ENCODE measurements around the gene CDC42SE2. TPM values are rescaled to one million over a fixed set of nuclear protein-coding genes. Genes with fewer than 3 reads are reported as not detected.

The CDC42SE2 gene
- total RNA-seq, 1 donor from 2014 or later: 29.3 TPM

DNA sequence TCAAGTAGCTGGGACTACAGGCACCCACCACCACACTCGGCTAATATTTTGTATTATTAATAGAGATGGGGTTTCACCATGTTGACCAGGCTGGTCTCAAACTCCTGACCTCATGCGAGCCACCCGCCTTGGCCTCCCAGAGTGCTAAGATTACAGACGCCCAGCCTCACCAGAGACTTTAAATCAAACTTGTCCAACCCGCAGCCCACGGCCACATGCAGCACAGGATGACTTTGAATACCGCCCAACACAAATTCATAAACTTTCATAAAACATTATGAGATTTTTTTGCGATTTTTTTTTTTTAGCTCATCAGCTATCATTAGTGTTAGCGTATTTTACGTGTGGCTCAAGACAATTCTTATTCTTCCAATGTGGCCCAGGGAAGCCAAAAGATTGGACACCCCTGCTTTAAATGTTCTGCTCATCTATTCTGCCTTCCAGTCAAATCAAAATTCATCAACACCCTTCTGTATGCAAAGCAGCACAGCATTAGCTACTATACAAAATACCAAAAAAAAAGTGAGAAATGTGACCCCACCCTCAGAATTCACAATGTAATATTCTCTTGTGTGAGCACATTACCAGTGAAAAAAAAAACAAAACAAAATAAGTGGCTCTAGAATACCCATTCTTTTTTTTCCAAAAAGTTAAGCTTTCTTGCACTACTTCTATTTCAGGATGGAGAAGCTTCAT lies 42.7 kb upstream of the CDC42SE2 start:
- Mint-ChIP-seq H3K4me3 (ENCODE audit: low read depth) (no peak overlapping the region), H3K9me3 (ENCODE audit: low read depth) (no peaks in the 10 kb centered on the region), H3K4me1 (ENCODE audit: low read depth) (no peaks in the 10 kb centered on the region), H3K27me3 (no peaks in the 10 kb centered on the region), H3K36me3 (ENCODE audit: insufficient read depth) (no peaks in the 10 kb centered on the region), H3K27ac (no peak overlapping the region)
- no peak for DNase-seq (ENCODE audit: low spot score, unreplicated experiment)
- TF ChIP-seq, protein P1, sequence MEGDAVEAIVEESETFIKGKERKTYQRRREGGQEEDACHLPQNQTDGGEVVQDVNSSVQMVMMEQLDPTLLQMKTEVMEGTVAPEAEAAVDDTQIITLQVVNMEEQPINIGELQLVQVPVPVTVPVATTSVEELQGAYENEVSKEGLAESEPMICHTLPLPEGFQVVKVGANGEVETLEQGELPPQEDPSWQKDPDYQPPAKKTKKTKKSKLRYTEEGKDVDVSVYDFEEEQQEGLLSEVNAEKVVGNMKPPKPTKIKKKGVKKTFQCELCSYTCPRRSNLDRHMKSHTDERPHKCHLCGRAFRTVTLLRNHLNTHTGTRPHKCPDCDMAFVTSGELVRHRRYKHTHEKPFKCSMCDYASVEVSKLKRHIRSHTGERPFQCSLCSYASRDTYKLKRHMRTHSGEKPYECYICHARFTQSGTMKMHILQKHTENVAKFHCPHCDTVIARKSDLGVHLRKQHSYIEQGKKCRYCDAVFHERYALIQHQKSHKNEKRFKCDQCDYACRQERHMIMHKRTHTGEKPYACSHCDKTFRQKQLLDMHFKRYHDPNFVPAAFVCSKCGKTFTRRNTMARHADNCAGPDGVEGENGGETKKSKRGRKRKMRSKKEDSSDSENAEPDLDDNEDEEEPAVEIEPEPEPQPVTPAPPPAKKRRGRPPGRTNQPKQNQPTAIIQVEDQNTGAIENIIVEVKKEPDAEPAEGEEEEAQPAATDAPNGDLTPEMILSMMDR (IDR thresholded peaks at IDR 0.05; ENCODE audit: unreplicated experiment): no peak

DNA sequence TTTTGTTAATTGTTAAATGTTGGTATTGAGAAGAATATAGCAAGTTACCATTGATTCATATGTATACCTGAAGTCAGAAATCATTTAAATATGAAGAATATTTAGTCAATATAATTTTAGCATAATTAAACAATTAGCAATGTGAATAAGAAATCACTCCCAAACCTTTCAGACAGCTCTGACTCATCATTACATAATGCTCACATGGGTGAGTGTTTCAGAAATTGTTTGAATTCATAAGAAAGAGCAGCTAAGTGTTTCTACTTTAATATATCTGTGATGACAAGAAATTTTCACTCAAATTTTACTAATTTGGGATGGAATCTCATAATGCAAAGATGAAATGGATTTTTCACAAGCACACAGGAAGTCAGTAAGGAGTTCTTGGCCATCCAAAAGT lies 42.0 kb upstream of the CDC42SE2 start:
- H3K36me3 Mint-ChIP-seq (ENCODE audit: insufficient read depth): no peaks in the 10 kb centered on the region
- DNase-seq (ENCODE audit: low spot score, unreplicated experiment): no peak
- H3K27me3 Mint-ChIP-seq: no peaks in the 10 kb centered on the region
- no peak overlapping the region for H3K4me3 Mint-ChIP-seq (ENCODE audit: low read depth)
- H3K4me1 Mint-ChIP-seq (ENCODE audit: low read depth): no peaks in the 10 kb centered on the region
- H3K27ac Mint-ChIP-seq: no peak overlapping the region
- no peaks in the 10 kb centered on the region for H3K9me3 Mint-ChIP-seq (ENCODE audit: low read depth)
- TF ChIP-seq, protein P1 (IDR thresholded peaks at IDR 0.05; ENCODE audit: unreplicated experiment): no peak

DNA sequence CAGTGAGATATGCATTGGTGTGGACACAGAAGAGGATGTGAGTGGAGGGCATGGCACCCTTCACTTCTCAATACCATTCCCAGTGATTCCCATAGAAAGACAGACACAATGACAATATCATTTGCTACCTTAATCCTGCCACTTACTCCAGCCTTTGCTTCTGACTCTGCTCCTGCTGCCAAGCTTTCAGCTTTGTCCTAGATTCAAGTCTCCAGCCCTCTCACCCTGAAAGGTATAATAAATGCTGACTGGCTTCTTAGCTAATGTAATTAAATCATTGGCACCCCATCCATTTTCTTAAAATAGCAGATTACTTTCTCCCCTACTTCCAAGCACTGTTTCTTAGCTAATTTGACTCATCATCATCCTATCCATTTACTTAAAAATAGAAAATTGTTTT lies 41.1 kb upstream of the CDC42SE2 start:
- no peaks in the 10 kb centered on the region for H3K9me3 Mint-ChIP-seq (ENCODE audit: low read depth)
- DNase-seq (ENCODE audit: low spot score, unreplicated experiment): no peak
- no peaks in the 10 kb centered on the region for H3K36me3 Mint-ChIP-seq (ENCODE audit: insufficient read depth)
- no peak overlapping the region for H3K27ac Mint-ChIP-seq
- no peaks in the 10 kb centered on the region for H3K4me1 Mint-ChIP-seq (ENCODE audit: low read depth)
- TF ChIP-seq, protein P1 (IDR thresholded peaks at IDR 0.05; ENCODE audit: unreplicated experiment): no peak
- no peaks in the 10 kb centered on the region for H3K27me3 Mint-ChIP-seq
- no peak overlapping the region for H3K4me3 Mint-ChIP-seq (ENCODE audit: low read depth)

DNA sequence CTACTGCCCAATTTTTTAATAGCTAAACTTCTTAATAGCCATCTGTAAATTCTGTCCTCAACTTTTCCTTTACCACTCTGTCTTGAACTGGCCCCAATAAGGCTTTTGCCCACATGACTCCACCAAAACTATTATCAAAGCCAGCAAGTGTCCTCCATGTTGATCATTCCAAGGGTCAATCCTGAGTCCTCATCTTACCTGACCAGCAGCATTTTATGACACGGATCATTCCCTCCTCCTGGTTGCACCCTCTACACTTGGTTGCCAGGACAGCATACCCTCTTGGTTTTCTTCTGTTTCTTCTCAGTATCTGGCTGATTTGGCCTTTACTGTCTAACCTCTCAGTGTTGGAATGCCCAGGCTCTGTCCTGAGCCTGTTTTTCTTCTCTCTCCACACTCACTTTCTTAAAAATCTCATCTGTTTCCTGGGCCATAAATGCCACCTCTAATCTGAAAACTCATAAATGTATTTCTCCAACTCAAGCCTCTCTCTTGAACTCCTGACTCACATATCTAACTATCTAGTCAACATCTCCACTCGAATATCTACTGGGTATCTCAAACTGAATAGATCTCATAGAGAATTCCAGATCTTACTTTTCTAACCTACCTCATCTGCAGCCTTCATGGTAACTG lies 40.0 kb upstream of the CDC42SE2 start:
- TF ChIP-seq, protein P1 (IDR thresholded peaks at IDR 0.05; ENCODE audit: unreplicated experiment): no peak
- Mint-ChIP-seq H3K27ac (no peak overlapping the region), H3K4me3 (ENCODE audit: low read depth) (no peak overlapping the region), H3K36me3 (ENCODE audit: insufficient read depth) (no peaks in the 10 kb centered on the region), H3K9me3 (ENCODE audit: low read depth) (no peaks in the 10 kb centered on the region), H3K27me3 (no peaks in the 10 kb centered on the region), H3K4me1 (ENCODE audit: low read depth) (no peaks in the 10 kb centered on the region)
- no peak for DNase-seq (ENCODE audit: low spot score, unreplicated experiment)

DNA sequence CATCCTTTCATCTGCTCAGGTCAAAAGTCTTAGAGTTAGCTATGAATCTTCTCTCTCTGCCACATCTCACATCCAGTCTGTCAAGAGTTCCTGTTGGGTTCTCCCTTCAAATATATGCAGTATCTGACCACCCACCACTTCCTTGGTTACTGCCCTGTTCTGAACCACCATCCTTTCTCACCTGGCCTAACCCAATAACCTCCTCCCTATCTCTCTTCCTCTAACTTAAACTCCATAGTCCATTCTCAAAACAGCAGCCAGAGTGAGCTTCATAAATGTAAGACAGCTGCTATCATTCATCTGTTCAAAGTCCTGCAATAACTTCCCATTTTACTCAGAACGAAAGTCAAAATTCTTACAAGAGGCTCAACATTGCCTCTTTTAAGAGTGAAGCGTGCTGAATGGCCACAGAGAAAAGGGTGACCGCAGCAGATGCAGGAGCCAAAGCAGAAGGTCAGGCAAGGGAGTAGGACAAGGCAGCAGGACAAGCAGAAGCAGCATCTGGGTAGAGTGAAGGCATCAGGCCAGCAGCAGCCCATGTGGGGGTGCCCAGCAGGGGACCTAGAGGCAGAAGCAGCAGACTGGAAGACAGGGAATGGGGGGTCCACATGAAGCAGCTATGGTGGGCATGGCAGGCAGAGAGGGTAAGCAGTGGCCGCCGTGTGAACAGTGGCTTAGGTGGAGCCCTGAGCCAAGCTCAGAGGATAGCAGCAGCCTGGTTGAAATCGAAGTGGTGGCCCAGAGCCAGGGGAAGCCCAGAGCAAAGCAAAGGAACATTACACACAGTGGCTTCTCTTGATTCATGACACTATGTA lies 39.3 kb upstream of the CDC42SE2 start:
- H3K27me3 Mint-ChIP-seq: no peaks in the 10 kb centered on the region
- TF ChIP-seq, protein P1 (IDR thresholded peaks at IDR 0.05; ENCODE audit: unreplicated experiment): no peak
- H3K27ac Mint-ChIP-seq: no peak overlapping the region
- no peak overlapping the region for H3K4me3 Mint-ChIP-seq (ENCODE audit: low read depth)
- H3K4me1 Mint-ChIP-seq (ENCODE audit: low read depth): no peaks in the 10 kb centered on the region
- H3K9me3 Mint-ChIP-seq (ENCODE audit: low read depth): no peaks in the 10 kb centered on the region
- DNase-seq (ENCODE audit: low spot score, unreplicated experiment): no peak
- H3K36me3 Mint-ChIP-seq (ENCODE audit: insufficient read depth): no peaks in the 10 kb centered on the region
